GM12801 (cell line): ENCODE results near the gene ACVR2B.

ENCODE experiments used
- CTCF ChIP-seq: IDR thresholded peaks from one replicate; pipeline ENCODE4 v1.5.1; 2011; ENCODE audit warnings: control low read depth; ENCODE audit not compliant: insufficient read length; ENCODE audit errors: extremely low read depth

Gene ACVR2B

DNA sequence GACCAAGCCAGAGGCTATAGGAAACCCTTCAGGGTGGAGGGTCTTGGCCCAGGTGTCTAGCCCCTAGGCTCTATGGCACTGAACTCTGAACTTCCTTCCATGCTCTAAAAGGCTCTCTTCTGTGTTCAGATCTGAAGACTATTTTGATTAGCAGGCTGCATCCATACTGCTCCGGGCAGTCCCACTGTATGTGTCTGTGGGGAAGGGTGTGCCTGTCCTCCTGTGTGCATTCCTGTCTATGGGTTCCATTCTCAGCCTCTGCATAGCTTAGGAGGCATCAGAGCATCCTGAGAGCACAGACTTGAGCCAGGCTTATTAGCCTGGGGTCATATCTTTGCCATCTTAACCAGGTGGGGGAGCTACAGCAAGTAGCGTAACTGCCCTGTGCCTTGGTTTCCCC lies 80.5 kb downstream of the ACVR2B start:
- no peak for TF ChIP-seq CTCF

- no peak for TF ChIP-seq CTCF
Measured at GRCh38 chr3:38534604-38535003, 80.9 kb downstream of the ACVR2B start.

GRCh38 chr3:38536671-38537070 lies 83.0 kb downstream of the ACVR2B start:
- no peak for TF ChIP-seq CTCF

DNA sequence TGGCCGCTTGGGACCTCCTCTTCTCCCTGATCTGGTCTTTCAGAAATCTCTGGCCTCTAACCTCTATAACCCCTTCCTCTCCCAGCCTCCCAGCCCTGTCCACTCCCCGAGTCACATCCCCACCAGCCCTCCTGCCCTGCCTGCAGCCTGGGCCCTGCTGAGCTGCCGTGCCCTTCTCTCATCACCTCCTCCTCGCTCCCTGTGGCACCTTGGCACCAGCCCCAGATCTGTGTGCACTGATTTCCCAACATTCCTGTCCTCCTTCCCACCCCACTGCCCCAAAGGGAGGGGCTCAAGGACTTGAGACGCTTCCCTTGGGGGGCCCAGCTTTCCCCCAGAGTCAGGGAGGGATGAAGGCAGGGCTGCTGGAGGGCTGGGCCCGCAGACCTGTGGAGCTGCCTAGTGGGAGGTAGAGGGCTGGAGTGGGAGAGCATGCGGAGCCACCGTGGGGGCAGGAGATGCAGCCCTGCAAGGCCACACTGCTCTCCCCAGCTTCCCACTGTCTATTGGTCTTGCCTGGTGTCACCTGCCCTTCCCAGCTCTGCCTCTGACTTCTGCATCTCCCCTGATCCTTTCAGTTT lies 85.2 kb downstream of the ACVR2B start:
- TF ChIP-seq CTCF, result no peak

GRCh38 chr3:38541806-38542205 lies 88.1 kb downstream of the ACVR2B start:
- no peak for TF ChIP-seq CTCF
